ENCODE measurements around the gene ALOX15B. TPM values are rescaled to one million over a fixed set of nuclear protein-coding genes. Genes with fewer than 3 reads are reported as not detected.

Gene ALOX15B
- total RNA-seq, 1 donor from 2014 or later = 5.8 TPM

- no peak for TF ChIP-seq CTCF (IDR thresholded peaks at IDR 0.05; ENCODE audit: insufficient read depth, low read length, severe bottlenecking)
- DNase-seq (ENCODE audit: low read depth) (no peak), FAIRE-seq (no peak)
Observed at GRCh38 chr17:8047769-8048110, 8.9 kb downstream of the ALOX15B start.

GRCh38 chr17:8048236-8048635, 9.4 kb downstream of the ALOX15B start:
- Histone ChIP-seq H3K4me3 (ENCODE audit: low read depth, low read length) (no peak overlapping the region), H3K27me3 (ENCODE audit: control insufficient read depth, insufficient read depth, low read length) (peaks cover 1% of the 10 kb centered on the region), H3K36me3 (ENCODE audit: control insufficient read depth, insufficient read depth, low read length) (peaks cover 3% of the 10 kb centered on the region)
- FAIRE-seq (no peak), DNase-seq (ENCODE audit: low read depth) (no peak)
- TF ChIP-seq CTCF (IDR thresholded peaks at IDR 0.05; ENCODE audit: insufficient read depth, low read length, severe bottlenecking) = no peak

More at GRCh38 chr17:8047769-8048110, 8.9 kb downstream of the ALOX15B start:
- H3K4me3 ChIP-seq (ENCODE audit: low read depth, low read length) = no peak overlapping the region
- peaks cover 7% of the 10 kb centered on the region for H3K36me3 ChIP-seq (ENCODE audit: control insufficient read depth, insufficient read depth, low read length)
- peaks cover 1% of the 10 kb centered on the region for H3K27me3 ChIP-seq (ENCODE audit: control insufficient read depth, insufficient read depth, low read length)

- H3K36me3 ChIP-seq (ENCODE audit: control insufficient read depth, insufficient read depth, low read length) = peaks cover 2% of the 10 kb centered on the region
- peaks cover 1% of the 10 kb centered on the region for H3K27me3 ChIP-seq (ENCODE audit: control insufficient read depth, insufficient read depth, low read length)
- DNase-seq (ENCODE audit: low read depth) = no peak
- no peak for TF ChIP-seq CTCF (IDR thresholded peaks at IDR 0.05; ENCODE audit: insufficient read depth, low read length, severe bottlenecking)
- H3K4me3 ChIP-seq (ENCODE audit: low read depth, low read length) = no peak overlapping the region
- no peak for FAIRE-seq
Observed at GRCh38 chr17:8048736-8049135, 9.9 kb downstream of the ALOX15B start.

GRCh38 chr17:8051831-8052230, 13.0 kb downstream of the ALOX15B start:
- Histone ChIP-seq H3K4me3 (ENCODE audit: low read depth, low read length) (no peak overlapping the region), H3K36me3 (ENCODE audit: control insufficient read depth, insufficient read depth, low read length) (peaks cover 2% of the 10 kb centered on the region), H3K27me3 (ENCODE audit: control insufficient read depth, insufficient read depth, low read length) (no peaks in the 10 kb centered on the region)
- DNase-seq (ENCODE audit: low read depth) (no peak), FAIRE-seq (peak; percentile 60)
- no peak for TF ChIP-seq CTCF (IDR thresholded peaks at IDR 0.05; ENCODE audit: insufficient read depth, low read length, severe bottlenecking)

GRCh38 chr17:8052256-8053252, 13.7 kb downstream of the ALOX15B start:
- Histone ChIP-seq H3K27me3 (ENCODE audit: control insufficient read depth, insufficient read depth, low read length) (no peaks in the 10 kb centered on the region), H3K36me3 (ENCODE audit: control insufficient read depth, insufficient read depth, low read length) (peaks cover 1% of the 10 kb centered on the region), H3K4me3 (ENCODE audit: low read depth, low read length) (no peak overlapping the region)
- no peak for FAIRE-seq
- TF ChIP-seq CTCF (IDR thresholded peaks at IDR 0.05; ENCODE audit: insufficient read depth, low read length, severe bottlenecking) = no peak
- DNase-seq (ENCODE audit: low read depth) = no peak
